H9 (cell line): Measurements from ENCODE around the gene PRKAR2B. TPM values are rescaled to one million over a fixed set of nuclear protein-coding genes. Genes with fewer than 3 reads are reported as not detected.

Source experiments
- DNase-seq: peaks from one replicate; pipeline ENCODE4 v3.0.0-alpha.2; 2017
- H2AFZ ChIP-seq: one replicate; pipeline ENCODE4 v1.6.1; 2013; ENCODE audit warnings: mild to moderate bottlenecking, low read length, control low read depth, moderate library complexity
- H2AK5ac ChIP-seq: 2 replicates; pipeline ENCODE4 v1.6.1; 2013; ENCODE audit warnings: low read length, control low read depth, mixed read lengths; ENCODE audit not compliant: insufficient read length
- H2BK120ac ChIP-seq: one replicate; pipeline ENCODE4 v1.6.1; 2013; ENCODE audit warnings: low read depth, mild to moderate bottlenecking, low read length, control low read depth, inconsistent platforms; ENCODE audit not compliant: poor library complexity, severe bottlenecking
- H2BK12ac ChIP-seq: 2 replicates; pipeline ENCODE4 v1.6.1; 2013; ENCODE audit warnings: low read length, control low read depth, mixed read lengths, low read depth; ENCODE audit not compliant: insufficient read length
- H2BK15ac ChIP-seq: 2 replicates; pipeline ENCODE4 v1.6.1; 2013; ENCODE audit warnings: low read depth, low read length, control low read depth
- H2BK20ac ChIP-seq: one replicate; pipeline ENCODE4 v1.6.1; 2013; ENCODE audit warnings: low read depth, mild to moderate bottlenecking, low read length, control low read depth, inconsistent platforms; ENCODE audit not compliant: poor library complexity, severe bottlenecking
- H2BK5ac ChIP-seq: 2 replicates; pipeline ENCODE4 v1.6.1; 2013; ENCODE audit warnings: low read length, control low read depth, mixed read lengths; ENCODE audit not compliant: insufficient read length
- H3K14ac ChIP-seq: 2 replicates; pipeline ENCODE4 v1.6.1; 2013; ENCODE audit warnings: low read length, control low read depth; ENCODE audit not compliant: insufficient read depth
- H3K18ac ChIP-seq: 2 replicates; pipeline ENCODE4 v1.6.1; 2013; ENCODE audit warnings: low read depth, mild to moderate bottlenecking, mixed read lengths, low read length, control low read depth; ENCODE audit not compliant: insufficient read length
- H3K23ac ChIP-seq: 2 replicates; pipeline ENCODE4 v1.6.1; 2013; ENCODE audit warnings: low read length, control low read depth, mixed read lengths, low read depth; ENCODE audit not compliant: insufficient read length
- H3K23me2 ChIP-seq: 2 replicates; pipeline ENCODE4 v1.6.1; 2013; ENCODE audit warnings: low read depth, mild to moderate bottlenecking, mixed read lengths, low read length, control low read depth; ENCODE audit not compliant: insufficient read length, poor library complexity, severe bottlenecking
- H3K27ac ChIP-seq: 2 replicates; pipeline ENCODE4 v1.5.1; 2013; ENCODE audit warnings: low read length, control low read depth, mixed read lengths, low read depth; ENCODE audit not compliant: insufficient read length
- H3K27me3 ChIP-seq: 2 replicates; pipeline ENCODE4 v1.6.1; 2013; ENCODE audit warnings: low read length, control low read depth, inconsistent platforms; ENCODE audit not compliant: insufficient read depth
- H3K4ac ChIP-seq: 2 replicates; pipeline ENCODE4 v1.6.1; 2013; ENCODE audit warnings: low read depth, mild to moderate bottlenecking, control low read depth, inconsistent platforms, low read length, moderate library complexity
- H3K4me1 ChIP-seq: 2 replicates; pipeline ENCODE4 v1.6.1; 2013; ENCODE audit warnings: low read length, control low read depth, inconsistent platforms; ENCODE audit not compliant: insufficient read depth
- H3K4me2 ChIP-seq: 2 replicates; pipeline ENCODE4 v1.6.1; 2013; ENCODE audit warnings: low read length, control low read depth, mixed read lengths; ENCODE audit not compliant: insufficient read length, insufficient read depth
- H3K56ac ChIP-seq: 2 replicates; pipeline ENCODE4 v1.6.1; 2013; ENCODE audit warnings: low read depth, mild to moderate bottlenecking, mixed read lengths, low read length, control low read depth; ENCODE audit not compliant: insufficient read length
- H3K79me1 ChIP-seq: 2 replicates; pipeline ENCODE4 v1.6.1; 2013; ENCODE audit warnings: low read depth, mild to moderate bottlenecking, moderate library complexity, low read length, control low read depth, inconsistent platforms; ENCODE audit not compliant: insufficient read depth, poor library complexity, severe bottlenecking
- H3K79me2 ChIP-seq: 2 replicates; pipeline ENCODE4 v1.6.1; 2013; ENCODE audit warnings: low read length, control low read depth, inconsistent platforms; ENCODE audit not compliant: insufficient read depth
- H3K9ac ChIP-seq: 2 replicates; pipeline ENCODE4 v1.6.1; 2013; ENCODE audit warnings: low read length, control low read depth, mixed read lengths; ENCODE audit not compliant: insufficient read length; ENCODE audit errors: extremely low read depth
- H3K9me3 ChIP-seq: one replicate; pipeline ENCODE4 v1.6.1; 2013; ENCODE audit warnings: low read depth, low read length, inconsistent platforms; ENCODE audit not compliant: control insufficient read depth
- H3T11ph ChIP-seq: one replicate; pipeline ENCODE4 v1.6.1; 2013; ENCODE audit warnings: mild to moderate bottlenecking, low read length, control low read depth, inconsistent platforms
- H4K20me1 ChIP-seq: one replicate; pipeline ENCODE4 v1.6.1; 2013; ENCODE audit not compliant: control insufficient read depth, insufficient read length, insufficient read depth
- H4K5ac ChIP-seq: 2 replicates; pipeline ENCODE4 v1.6.1; 2013; ENCODE audit warnings: low read depth, mild to moderate bottlenecking, mixed read lengths, low read length, control low read depth; ENCODE audit not compliant: insufficient read length
- H4K8ac ChIP-seq: replicated peaks from 2 replicates; pipeline ENCODE4 v1.6.1; 2013; ENCODE audit warnings: low read length, control low read depth, mixed read lengths, low read depth; ENCODE audit not compliant: insufficient read length
- H4K91ac ChIP-seq: 2 replicates; pipeline ENCODE4 v1.6.1; 2013; ENCODE audit warnings: low read depth, mild to moderate bottlenecking, moderate library complexity, mixed read lengths, low read length, control low read depth; ENCODE audit not compliant: insufficient read length
- H3K27ac Mint-ChIP-seq, 3 experiments: 2 replicates in 2 of 3; 3 replicates in 1 of 3; pipeline ENCODE4 v1.8.0; 2020 to 2021; ENCODE audit warnings: mixed read lengths in 3 of 3, mild to moderate bottlenecking in 1 of 3, moderate library complexity in 1 of 3
- H3K27me3 Mint-ChIP-seq: 2 replicates; pipeline ENCODE4 v1.8.0; 2021; ENCODE audit warnings: low read depth, mild to moderate bottlenecking, moderate library complexity, mixed read lengths
- H3K36me3 Mint-ChIP-seq, 3 experiments: 2 replicates in 2 of 3; 3 replicates in 1 of 3; pipeline ENCODE4 v1.8.0; 2020 to 2021; ENCODE audit warnings: low read depth in 3 of 3, mixed read lengths in 3 of 3; ENCODE audit not compliant: insufficient read depth in 1 of 3
- H3K4me1 Mint-ChIP-seq, 2 experiments: 2 replicates each; pipeline ENCODE4 v1.8.0; 2020; ENCODE audit warnings: mixed read lengths in 2 of 2
- H3K4me3 Mint-ChIP-seq, 2 experiments: 2 replicates in 1 of 2; 3 replicates in 1 of 2; pipeline ENCODE4 v1.8.0; 2020 to 2021; ENCODE audit warnings: mild to moderate bottlenecking in 2 of 2, mixed read lengths in 2 of 2, moderate library complexity in 1 of 2
- H3K9me3 Mint-ChIP-seq, 2 experiments: 2 replicates in 1 of 2; 3 replicates in 1 of 2; pipeline ENCODE4 v1.8.0; 2020; ENCODE audit warnings: mild to moderate bottlenecking in 2 of 2, mixed read lengths in 2 of 2, moderate library complexity in 1 of 2
- WGBS: extraction: QIAGEN DNeasy Blood & Tissue Kit; methylation state at CpG from one replicate; pipeline ENCODE4 v1.1.7; 2013; ENCODE audit warnings: missing lambda C conversion rate, low lambda C conversion rate, mixed read lengths; ENCODE audit not compliant: insufficient read length; ENCODE audit errors: extremely low coverage; 5-methylcytosine and 5-hydroxymethylcytosine counted together
- total RNA-seq: library from RNA; stranded (reverse); gene quantifications from 2 replicates; pipeline ENCODE4 v1.2.1, GENCODE V29; 2021
- TF ChIP-seq, protein P1 (sequence below): fragments of 200-600 bp; sonication (generic); conservative IDR thresholded peaks from 3 replicates; pipeline ENCODE4 v1.8.0; 2021; ENCODE audit warnings: antibody characterized with exemption, mild to moderate bottlenecking

The PRKAR2B gene
- total RNA-seq, 1 experiment from 2014 or later = 16.6 TPM

DNA sequence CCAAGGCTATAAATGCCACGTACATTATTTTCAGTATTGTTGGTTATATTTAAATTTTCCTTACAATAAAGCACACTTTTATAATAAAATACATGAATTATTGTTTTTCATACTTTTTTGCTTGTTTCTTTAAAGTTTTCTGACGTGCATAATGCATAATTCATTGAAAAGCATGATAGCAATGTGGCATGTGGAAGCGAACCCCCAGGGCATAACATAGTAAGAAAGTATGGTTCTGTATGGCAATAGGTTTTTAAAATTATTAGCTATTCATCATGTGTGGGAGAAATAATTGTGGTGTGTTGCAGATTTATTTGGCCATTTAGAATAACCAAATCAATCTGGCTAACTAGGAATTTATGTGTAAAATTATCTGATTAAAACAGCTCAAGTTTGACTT is 116.9 kb downstream of the PRKAR2B start:
- Histone ChIP-seq H2AK5ac (no peak overlapping the region), H3K4me2 (no peak overlapping the region), H3K4me1 (no peaks in the 10 kb centered on the region), H3K79me1 (no peaks in the 10 kb centered on the region), H4K5ac (no peak overlapping the region), H2BK20ac (no peak overlapping the region), H3K9me3 (no peaks in the 10 kb centered on the region), H4K20me1 (no peaks in the 10 kb centered on the region), H4K8ac (no peak overlapping the region), H4K91ac (no peak overlapping the region), H2BK12ac (no peak overlapping the region), H3K4ac (no peak overlapping the region), H3K79me2 (no peaks in the 10 kb centered on the region), H3K14ac (no peak overlapping the region), H2BK15ac (no peak overlapping the region), H2BK120ac (no peak overlapping the region), H3K18ac (no peak overlapping the region), H3K27me3 (no peaks in the 10 kb centered on the region), H3K9ac (no peak overlapping the region), H2BK5ac (no peak overlapping the region), H3K56ac (no peak overlapping the region), H2AFZ (no peak overlapping the region), H3K23me2 (no peaks in the 10 kb centered on the region), H3K23ac (no peak overlapping the region), H3K27ac (no peak overlapping the region), H3T11ph (no peak overlapping the region)
- no peak for DNase-seq
- Mint-ChIP-seq H3K27ac (no peak overlapping the region), H3K27me3 (no peaks in the 10 kb centered on the region), H3K36me3 (peaks cover 0 to 11% (median 2%) of the 10 kb centered on the region in 3 experiments; a peak in 1 of 7 replicates), H3K4me3 (no peak overlapping the region), H3K9me3 (no peaks in the 10 kb centered on the region), H3K4me1 (peaks cover 8 to 9% of the 10 kb centered on the region in 2 experiments; a peak in 3 of 4 replicates)
- WGBS = no CpG with 5 or more reads among the region's 3 CpGs
- TF ChIP-seq, protein P1, sequence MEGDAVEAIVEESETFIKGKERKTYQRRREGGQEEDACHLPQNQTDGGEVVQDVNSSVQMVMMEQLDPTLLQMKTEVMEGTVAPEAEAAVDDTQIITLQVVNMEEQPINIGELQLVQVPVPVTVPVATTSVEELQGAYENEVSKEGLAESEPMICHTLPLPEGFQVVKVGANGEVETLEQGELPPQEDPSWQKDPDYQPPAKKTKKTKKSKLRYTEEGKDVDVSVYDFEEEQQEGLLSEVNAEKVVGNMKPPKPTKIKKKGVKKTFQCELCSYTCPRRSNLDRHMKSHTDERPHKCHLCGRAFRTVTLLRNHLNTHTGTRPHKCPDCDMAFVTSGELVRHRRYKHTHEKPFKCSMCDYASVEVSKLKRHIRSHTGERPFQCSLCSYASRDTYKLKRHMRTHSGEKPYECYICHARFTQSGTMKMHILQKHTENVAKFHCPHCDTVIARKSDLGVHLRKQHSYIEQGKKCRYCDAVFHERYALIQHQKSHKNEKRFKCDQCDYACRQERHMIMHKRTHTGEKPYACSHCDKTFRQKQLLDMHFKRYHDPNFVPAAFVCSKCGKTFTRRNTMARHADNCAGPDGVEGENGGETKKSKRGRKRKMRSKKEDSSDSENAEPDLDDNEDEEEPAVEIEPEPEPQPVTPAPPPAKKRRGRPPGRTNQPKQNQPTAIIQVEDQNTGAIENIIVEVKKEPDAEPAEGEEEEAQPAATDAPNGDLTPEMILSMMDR = no peak
